Measurements from ENCODE around the gene LHFPL2. TPM values are rescaled to one million over a fixed set of nuclear protein-coding genes. Genes with fewer than 3 reads are reported as not detected.

The LHFPL2 gene
- total RNA-seq, 2 donors from 2014 or later, result 30.1 to 72.6 TPM

- Histone ChIP-seq H3K9me3 (no peaks in the 10 kb centered on the region), H3K4me1 (ENCODE audit: control insufficient read depth in 1 of 2, low read depth in 2 of 2) (peaks cover 36 to 51% of the 10 kb centered on the region in 2 donors), H3K36me3 (no peaks in the 10 kb centered on the region), H3K27ac (no peak overlapping the region), H3K27me3 (replicated peaks; ENCODE audit: insufficient read depth) (no peaks in the 10 kb centered on the region), H3K4me3 (no peak overlapping the region)
- ATAC-seq (ENCODE audit: insufficient number of reproducible peaks, low FRiP score, low read depth) (no peak), DNase-seq (ENCODE audit: low spot score) (no peak)
- TF ChIP-seq, protein P1, sequence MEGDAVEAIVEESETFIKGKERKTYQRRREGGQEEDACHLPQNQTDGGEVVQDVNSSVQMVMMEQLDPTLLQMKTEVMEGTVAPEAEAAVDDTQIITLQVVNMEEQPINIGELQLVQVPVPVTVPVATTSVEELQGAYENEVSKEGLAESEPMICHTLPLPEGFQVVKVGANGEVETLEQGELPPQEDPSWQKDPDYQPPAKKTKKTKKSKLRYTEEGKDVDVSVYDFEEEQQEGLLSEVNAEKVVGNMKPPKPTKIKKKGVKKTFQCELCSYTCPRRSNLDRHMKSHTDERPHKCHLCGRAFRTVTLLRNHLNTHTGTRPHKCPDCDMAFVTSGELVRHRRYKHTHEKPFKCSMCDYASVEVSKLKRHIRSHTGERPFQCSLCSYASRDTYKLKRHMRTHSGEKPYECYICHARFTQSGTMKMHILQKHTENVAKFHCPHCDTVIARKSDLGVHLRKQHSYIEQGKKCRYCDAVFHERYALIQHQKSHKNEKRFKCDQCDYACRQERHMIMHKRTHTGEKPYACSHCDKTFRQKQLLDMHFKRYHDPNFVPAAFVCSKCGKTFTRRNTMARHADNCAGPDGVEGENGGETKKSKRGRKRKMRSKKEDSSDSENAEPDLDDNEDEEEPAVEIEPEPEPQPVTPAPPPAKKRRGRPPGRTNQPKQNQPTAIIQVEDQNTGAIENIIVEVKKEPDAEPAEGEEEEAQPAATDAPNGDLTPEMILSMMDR (IDR thresholded peaks at IDR 0.05), result no peak
Measured at GRCh38 chr5:78521455-78521854, 127.1 kb downstream of the LHFPL2 start.

- no peaks in the 10 kb centered on the region for H3K36me3 ChIP-seq
- ATAC-seq (ENCODE audit: insufficient number of reproducible peaks, low FRiP score, low read depth) (no peak), DNase-seq (ENCODE audit: low spot score) (no peak)
- H3K4me3 ChIP-seq, result no peak overlapping the region
- H3K4me1 ChIP-seq (ENCODE audit: control insufficient read depth in 1 of 2, low read depth in 2 of 2), result peaks cover 22 to 36% of the 10 kb centered on the region in 2 donors
- TF ChIP-seq, protein P1 (IDR thresholded peaks at IDR 0.05), result no peak
- peak overlapping the region; percentile 60 to 88 for H3K27ac ChIP-seq
- no peaks in the 10 kb centered on the region for H3K27me3 ChIP-seq (replicated peaks; ENCODE audit: insufficient read depth)
- no peaks in the 10 kb centered on the region for H3K9me3 ChIP-seq
Measured at GRCh38 chr5:78519198-78519941, 129.2 kb downstream of the LHFPL2 start.

DNA sequence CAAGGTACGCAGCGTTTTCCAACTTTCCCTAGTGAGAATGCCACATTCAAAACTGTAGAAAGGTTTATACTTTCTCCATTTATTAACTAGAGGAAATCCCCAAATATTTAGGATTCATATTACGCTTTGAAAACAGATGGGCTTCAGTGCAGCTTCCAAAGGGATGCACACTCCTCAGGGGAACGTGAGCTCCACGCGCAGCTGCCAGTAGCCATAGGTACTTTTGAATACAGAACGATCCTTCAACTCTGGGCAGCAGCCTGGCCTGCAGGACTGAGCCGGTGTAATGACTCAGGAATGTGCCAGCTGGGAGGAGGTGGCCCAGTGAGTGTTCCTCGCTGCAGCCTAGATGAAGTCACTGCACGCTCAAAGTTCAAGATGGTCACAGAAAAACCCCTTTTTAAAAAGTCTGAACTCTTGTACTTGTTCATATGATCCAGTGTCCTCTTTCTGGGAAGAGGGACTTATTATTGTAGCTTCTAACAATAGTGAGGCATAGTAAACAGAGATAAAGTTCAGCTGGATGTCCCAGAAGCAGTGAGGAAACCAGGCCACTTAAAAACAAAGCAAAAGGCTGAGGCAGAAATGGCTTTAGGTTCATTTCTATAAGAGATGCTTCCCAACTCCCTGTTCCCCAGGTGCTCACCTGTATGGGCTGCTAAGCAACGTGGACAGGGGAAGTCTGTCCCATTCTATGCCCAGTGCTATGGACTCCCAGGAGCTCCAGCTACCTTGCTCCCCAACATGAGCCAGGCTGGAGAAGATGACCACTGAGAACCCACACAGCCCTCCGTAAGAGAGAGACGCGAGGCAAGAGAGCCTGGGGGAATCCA is 130.0 kb downstream of the LHFPL2 start:
- ATAC-seq (ENCODE audit: insufficient number of reproducible peaks, low FRiP score, low read depth) (peak; percentile 69), DNase-seq (ENCODE audit: low spot score) (peak; percentile 69)
- Histone ChIP-seq H3K4me1 (ENCODE audit: control insufficient read depth in 1 of 2, low read depth in 2 of 2) (peaks cover 14 to 30% of the 10 kb centered on the region in 2 donors), H3K36me3 (no peaks in the 10 kb centered on the region), H3K27ac (peak overlapping the region; percentile 60 to 88), H3K9me3 (no peaks in the 10 kb centered on the region), H3K27me3 (replicated peaks; ENCODE audit: insufficient read depth) (no peaks in the 10 kb centered on the region), H3K4me3 (no peak overlapping the region)
- TF ChIP-seq, protein P1 (IDR thresholded peaks at IDR 0.05), result no peak

DNA sequence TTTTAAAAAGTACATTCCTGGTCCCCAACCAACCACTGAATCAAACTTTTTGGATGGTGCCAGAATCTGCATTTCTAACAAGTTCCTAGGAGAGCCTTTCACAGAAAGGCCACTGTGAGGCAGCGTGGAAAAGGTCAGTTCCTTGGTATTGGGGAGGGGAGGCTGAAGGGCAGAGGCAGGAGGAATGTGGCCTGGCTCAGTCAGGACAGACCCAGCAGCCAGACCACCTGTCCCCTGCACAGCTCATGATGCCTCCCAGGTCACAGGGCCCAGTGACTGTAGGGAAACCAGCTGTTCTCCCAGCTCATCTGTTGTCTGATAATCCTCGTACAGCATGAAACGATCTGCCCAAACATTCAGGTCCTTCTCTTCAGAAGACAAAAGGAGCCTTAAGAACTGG is 132.9 kb downstream of the LHFPL2 start:
- peaks cover 15 to 35% of the 10 kb centered on the region in 2 donors for H3K4me1 ChIP-seq (ENCODE audit: control insufficient read depth in 1 of 2, low read depth in 2 of 2)
- TF ChIP-seq, protein P1 (IDR thresholded peaks at IDR 0.05), result no peak
- H3K9me3 ChIP-seq, result no peaks in the 10 kb centered on the region
- no peak overlapping the region for H3K4me3 ChIP-seq
- H3K27ac ChIP-seq, result no peak overlapping the region
- H3K36me3 ChIP-seq, result no peaks in the 10 kb centered on the region
- no peak for ATAC-seq (ENCODE audit: insufficient number of reproducible peaks, low FRiP score, low read depth)
- no peaks in the 10 kb centered on the region for H3K27me3 ChIP-seq (replicated peaks; ENCODE audit: insufficient read depth)
- no peak for DNase-seq (ENCODE audit: low spot score)
